ENCODE measurements around the gene IFNLR1.

GRCh38 chr1:24140741-24141181 lies 46.3 kb downstream of the IFNLR1 start:
- no peak for TF ChIP-seq GATA3 (IDR thresholded peaks at IDR 0.05; ENCODE audit: low read depth, low read length)
- no peak for TF ChIP-seq GATA2 (IDR thresholded peaks at IDR 0.05; ENCODE audit: low read depth, low read length)

All from SH-SY5Y (cell line).